Measurements from ENCODE around the gene TCL1A.

GRCh38 chr14:95727056-95727700, 13.3 kb upstream of the TCL1A start:
- TF ChIP-seq CTCF (IDR thresholded peaks at IDR 0.05) (no peak), POLR2A (IDR thresholded peaks at IDR 0.05) (no peak)

Data from esophagus squamous epithelium (tissue), 4 donors.